B cell (primary cell): ENCODE measurements around the gene CLK4.

Experiments used
- EZH2 ChIP-seq: IDR thresholded peaks from 2 replicates; pipeline ENCODE4 v1.6.1; 2012; ENCODE audit warnings: borderline replicate concordance, low read depth, mild to moderate bottlenecking, moderate library complexity, low read length; ENCODE audit not compliant: insufficient read depth, poor library complexity, severe bottlenecking
- TF ChIP-seq, protein P1 (sequence below): fragments of 200-600 bp; IDR thresholded peaks from one replicate; pipeline ENCODE4 v1.8.0; 2022; ENCODE audit warnings: antibody characterized with exemption, mild to moderate bottlenecking

DNA sequence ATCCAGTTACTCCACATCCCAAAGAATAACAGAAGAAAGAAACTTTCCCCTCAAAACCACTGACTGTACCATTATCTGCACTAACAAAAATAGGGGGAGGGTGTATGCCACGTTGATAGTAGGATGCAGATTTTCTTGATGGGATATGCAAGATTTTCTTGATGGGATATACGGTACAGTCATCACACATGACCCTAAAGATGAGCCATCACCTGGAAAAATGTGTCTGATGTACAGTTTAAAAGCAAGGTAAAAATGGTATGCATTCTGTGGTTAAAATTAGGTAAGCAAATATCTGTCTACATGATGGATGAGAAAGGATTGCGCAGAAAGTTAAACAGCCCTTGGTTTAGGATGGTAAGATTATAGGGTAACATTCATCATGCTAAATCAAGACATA is 45.2 kb downstream of the CLK4 start:
- TF ChIP-seq, protein P1, sequence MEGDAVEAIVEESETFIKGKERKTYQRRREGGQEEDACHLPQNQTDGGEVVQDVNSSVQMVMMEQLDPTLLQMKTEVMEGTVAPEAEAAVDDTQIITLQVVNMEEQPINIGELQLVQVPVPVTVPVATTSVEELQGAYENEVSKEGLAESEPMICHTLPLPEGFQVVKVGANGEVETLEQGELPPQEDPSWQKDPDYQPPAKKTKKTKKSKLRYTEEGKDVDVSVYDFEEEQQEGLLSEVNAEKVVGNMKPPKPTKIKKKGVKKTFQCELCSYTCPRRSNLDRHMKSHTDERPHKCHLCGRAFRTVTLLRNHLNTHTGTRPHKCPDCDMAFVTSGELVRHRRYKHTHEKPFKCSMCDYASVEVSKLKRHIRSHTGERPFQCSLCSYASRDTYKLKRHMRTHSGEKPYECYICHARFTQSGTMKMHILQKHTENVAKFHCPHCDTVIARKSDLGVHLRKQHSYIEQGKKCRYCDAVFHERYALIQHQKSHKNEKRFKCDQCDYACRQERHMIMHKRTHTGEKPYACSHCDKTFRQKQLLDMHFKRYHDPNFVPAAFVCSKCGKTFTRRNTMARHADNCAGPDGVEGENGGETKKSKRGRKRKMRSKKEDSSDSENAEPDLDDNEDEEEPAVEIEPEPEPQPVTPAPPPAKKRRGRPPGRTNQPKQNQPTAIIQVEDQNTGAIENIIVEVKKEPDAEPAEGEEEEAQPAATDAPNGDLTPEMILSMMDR, result no peak
- no peak for TF ChIP-seq EZH2
